SW480 (cell line): Measurements from ENCODE around the gene RPL10L.

Experiments
- DNase-seq: peaks from one replicate; pipeline ENCODE4 v3.0.0-alpha.2; 2016; ENCODE audit warnings: low spot score

Gene RPL10L

DNA sequence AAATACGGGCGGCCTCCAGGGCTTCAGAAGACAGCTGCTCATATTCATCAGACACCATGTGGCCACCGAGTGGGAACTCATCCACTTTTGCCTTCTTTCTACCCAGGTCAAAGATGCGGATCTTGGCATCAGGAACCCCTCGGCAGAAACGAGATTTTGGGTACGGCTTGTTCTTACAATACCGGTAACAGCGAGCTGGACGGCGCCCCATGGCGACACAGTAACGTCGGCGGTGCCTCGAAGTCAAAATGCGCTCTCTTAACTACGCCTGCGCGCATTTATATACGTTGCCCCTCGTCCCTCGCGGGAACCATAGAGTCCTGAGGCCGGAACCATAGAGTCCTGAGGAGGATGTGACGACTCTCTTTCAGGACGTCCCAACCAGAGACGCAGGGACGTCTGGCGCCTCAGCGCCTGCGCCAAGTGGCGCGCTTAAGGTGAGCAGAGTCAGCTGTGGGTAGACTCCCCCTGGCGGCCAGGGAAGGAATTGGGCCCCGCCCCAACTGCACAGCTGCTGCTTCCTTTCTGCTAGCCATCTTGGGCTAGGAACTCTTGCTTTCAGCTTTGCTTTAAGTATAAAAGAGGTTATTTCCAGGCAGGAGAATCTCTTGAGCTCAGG, at the start of gene RPL10L:
Gene RPL10L (minus strand): TSS at position 256 of the 619 bp plus-strand sequence. CDS start 45 bp downstream, at position 211.
- no peak for DNase-seq

DNA sequence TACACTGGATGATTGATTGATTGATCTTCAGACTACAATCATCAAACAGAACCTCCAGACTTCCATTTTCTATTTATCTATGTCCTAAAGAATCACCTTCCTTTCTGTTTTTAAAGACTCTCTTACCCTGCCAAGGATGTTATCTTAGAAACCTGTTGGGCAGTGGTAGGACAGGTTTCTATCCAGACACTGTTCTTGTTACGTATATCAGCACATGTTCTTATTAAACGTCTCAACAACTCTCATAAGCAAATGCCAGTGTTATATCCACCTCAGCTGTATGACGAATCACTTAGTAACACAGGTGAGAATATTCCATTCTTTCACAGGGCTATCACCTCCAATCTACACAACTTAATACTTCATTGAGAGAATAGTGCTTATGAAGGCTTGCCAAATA, 40.2 kb upstream of the RPL10L start:
- no peak for DNase-seq

DNA sequence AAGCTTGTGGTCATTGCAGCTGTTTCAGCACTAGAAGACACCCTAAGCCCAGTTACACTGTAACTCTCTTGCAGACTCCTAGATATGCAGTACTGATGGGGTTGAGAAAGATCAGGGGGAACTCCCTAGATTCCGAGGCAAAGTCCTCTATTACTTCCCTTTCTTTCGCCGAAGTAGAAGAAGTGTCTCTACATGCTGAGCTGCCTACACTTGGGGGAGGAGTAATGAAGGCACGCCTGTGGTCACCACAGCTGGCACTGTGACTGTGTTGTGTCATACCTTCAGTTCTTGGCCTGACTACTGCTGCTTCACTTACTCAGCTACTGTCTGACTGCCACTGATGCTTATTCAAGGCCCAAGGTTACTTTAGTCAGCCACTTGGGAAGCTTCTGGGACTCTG, 35.1 kb upstream of the RPL10L start:
- no peak for DNase-seq

DNA sequence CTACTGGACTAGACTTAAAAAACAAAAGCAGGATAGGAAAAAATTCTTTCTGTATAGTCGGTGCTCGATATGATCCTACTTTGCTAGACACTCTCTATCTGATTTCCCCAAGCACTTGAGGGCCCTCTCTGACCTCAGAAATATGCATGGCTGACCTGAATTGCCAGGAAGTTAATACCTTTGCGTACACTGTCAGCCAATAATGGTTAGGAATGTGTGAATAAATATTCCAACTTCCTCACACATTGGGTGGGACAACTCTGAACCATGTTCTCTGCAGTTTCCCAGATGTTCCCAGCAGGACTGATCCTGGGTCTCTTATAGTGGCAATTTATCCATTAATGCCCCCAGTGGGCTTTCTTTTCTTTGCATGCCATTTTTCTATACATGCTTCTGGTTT, 20.5 kb upstream of the RPL10L start:
- no peak for DNase-seq

DNA sequence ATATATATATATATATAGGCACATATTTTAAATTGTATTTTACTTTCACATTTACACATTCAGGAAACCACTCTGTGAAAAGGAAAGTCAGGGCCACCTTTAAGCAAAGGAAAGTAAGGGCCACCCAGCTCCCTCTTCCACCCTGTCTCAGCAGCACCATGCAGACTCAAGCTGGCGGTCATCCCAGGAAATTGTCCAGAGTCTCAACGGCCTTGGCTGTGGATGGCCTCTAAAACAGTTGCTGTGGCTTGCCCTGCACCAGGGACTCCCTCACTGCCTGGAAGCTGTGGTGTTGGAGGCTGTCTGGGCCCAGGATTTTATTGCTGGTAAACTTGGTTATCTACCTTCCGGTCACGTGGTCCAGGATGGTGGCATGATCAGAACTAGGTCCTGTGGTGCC, 11.8 kb upstream of the RPL10L start:
- no peak for DNase-seq

DNA sequence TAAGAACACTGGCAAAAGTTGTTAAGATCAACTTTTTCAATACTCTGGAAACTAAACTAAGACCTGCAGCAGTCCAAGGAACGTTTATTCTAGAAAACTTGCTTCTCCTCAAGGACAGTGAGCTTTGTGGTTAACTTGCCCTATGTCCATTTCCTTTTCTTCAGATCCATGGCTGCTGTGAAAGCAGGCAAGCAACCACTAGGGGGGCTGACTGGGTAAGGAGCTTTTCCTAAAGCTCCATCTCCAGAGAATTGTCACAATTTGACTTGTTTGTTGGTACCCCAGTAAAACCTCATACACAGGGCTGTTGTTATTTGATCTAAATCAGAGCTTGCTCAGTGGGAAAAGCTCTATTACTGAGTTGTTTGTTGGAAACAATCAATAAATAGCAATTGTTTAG, 10.1 kb upstream of the RPL10L start:
- DNase-seq: no peak

DNA sequence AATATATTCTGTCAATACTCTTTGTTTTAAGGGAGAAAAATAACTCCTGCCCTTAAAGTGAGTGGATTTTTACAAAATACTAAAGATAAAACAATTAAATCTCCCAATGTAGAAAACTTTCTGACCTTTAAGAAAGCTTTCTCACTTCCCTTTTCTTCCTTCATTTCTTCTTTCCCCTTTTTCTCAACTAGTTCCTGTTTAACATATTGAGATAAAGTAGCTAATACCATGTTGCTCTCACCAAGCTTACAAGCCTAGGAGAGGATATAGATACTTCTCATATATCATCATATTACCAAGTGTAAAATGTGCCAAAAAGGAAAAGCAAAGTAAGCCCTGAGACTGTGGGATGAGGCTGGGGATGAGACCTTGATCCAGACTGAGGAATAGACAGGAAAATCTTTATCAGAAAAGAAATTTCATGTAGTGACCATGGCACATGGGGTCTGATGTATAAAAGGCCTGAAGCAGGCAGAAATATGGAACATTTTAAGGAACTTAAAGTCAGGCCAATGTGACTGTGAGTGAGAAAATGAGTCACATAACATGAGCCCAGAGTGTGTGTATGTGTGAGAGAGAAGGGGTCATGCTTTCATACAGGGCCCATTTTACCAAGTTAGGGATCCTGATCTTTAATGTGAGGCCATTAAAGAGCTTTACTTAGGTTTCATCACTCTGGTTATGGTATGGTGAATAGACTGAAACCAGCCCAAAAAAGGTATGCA, 1.6 kb upstream of the RPL10L start:
- DNase-seq: no peak

DNA sequence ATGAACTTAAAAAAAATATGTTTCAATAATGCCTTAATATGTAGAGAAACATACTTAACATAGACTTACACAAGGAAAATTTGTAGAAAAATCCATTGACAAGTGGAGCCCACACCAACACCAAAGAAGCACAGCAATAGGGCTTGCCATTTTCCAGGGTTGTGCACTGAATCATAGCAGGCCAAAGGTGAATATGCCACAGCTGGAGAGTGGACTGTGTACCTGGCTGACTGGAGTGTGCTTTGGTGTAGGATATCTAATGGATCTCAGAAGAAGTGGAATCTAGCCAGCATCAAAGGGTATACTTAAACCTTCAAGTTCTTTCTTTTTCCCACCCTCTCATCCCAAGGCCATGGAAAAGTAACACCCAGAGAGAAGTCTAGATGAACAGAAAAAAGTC, 4.8 kb downstream of the RPL10L start:
- no peak for DNase-seq

DNA sequence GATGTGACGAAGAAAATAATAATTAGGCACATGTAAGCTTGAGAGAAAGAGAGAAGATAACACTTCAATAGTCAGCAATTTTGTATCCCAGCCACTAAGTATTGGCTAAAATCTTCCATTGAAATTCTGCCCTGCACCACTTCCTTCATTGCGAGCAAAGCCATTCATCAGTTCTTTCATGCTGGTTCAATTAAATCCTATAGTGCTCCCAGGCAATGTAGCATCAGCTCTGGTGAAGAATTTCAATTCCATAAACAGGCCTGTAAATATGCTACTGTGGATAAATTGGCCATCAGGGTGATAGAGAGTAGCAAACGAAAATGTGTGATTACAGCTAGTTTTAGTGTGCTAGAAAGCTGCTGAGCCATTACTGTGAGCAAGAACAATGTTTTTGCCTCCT, 24.7 kb downstream of the RPL10L start:
- DNase-seq: no peak
